ACHN (cell line): ENCODE data around the gene OR10J5.
"Not testable (repeated sequence)": the region's sequence is repeated elsewhere in the genome, so short reads cannot be mapped to it uniquely, and the experiment has no call there.

Experiments
- DNase-seq: peaks from one replicate; pipeline ENCODE4 v3.0.0-alpha.2; 2015
- in situ Hi-C: cut with HindIII; loops from 2 replicates; pipeline ENCODE4 v1.10.0; 2017; ENCODE audit warnings: low sequenced_read_pairs, low pct_ligation_motif_present, low pct_unique_long_range_greater_than_20kb

OR10J5 gene

GRCh38 chr1:159535907-159536306 lies at the start of gene OR10J5:
Gene OR10J5 (minus strand): TSS chr1:159536007. CDS start chr1:159536007, 0 bp downstream.
- in situ Hi-C loops: no loop called here
- no peak for DNase-seq

- no peak for DNase-seq
- in situ Hi-C loops: no loop called here
These were observed 48.7 kb upstream of the OR10J5 start for GRCh38 chr1:159584536-159584935.

GRCh38 chr1:159581422-159581821 lies 45.6 kb upstream of the OR10J5 start:
- in situ Hi-C loops: no loop called here
- DNase-seq: no peak

GRCh38 chr1:159580340-159580739 lies 44.5 kb upstream of the OR10J5 start:
- in situ Hi-C loops: no loop called here
- DNase-seq: no peak

- in situ Hi-C loops: no loop called here
- DNase-seq: no peak
These were observed 41.6 kb upstream of the OR10J5 start for GRCh38 chr1:159577446-159577845.

- no peak for DNase-seq
- in situ Hi-C loops: no loop called here
These were observed 26.9 kb upstream of the OR10J5 start for GRCh38 chr1:159562680-159563079.

- DNase-seq: no peak
- in situ Hi-C loops: no loop called here
These were observed 25.7 kb upstream of the OR10J5 start for GRCh38 chr1:159561497-159561896.

- no peak for DNase-seq
- in situ Hi-C loops: no loop called here
These were observed 24.8 kb upstream of the OR10J5 start for GRCh38 chr1:159560599-159560998.

- in situ Hi-C loops: no loop called here
- no peak for DNase-seq
These were observed 21.1 kb upstream of the OR10J5 start for GRCh38 chr1:159556931-159557369.

- in situ Hi-C loops: no loop called here
These were observed 18.9 kb upstream of the OR10J5 start for GRCh38 chr1:159554696-159555095.

GRCh38 chr1:159554261-159554660 lies 18.5 kb upstream of the OR10J5 start:
- no peak for DNase-seq
- in situ Hi-C loops: no loop called here

More at GRCh38 chr1:159554696-159555095, 18.9 kb upstream of the OR10J5 start:
- DNase-seq: no peak

GRCh38 chr1:159548126-159548525 lies 12.3 kb upstream of the OR10J5 start:
- in situ Hi-C loops: no loop called here
- DNase-seq: no peak

GRCh38 chr1:159532922-159533321 lies 2.9 kb downstream of the OR10J5 start:
- no peak for DNase-seq
- in situ Hi-C loops: no loop called here

GRCh38 chr1:159524792-159525191 lies 11.0 kb downstream of the OR10J5 start:
- DNase-seq, in situ Hi-C loops: not testable (repeated sequence)

GRCh38 chr1:159510229-159510541 lies 25.6 kb downstream of the OR10J5 start:
- peak; percentile 12 for DNase-seq
- in situ Hi-C loops: no loop called here

- in situ Hi-C loops: no loop called here
- DNase-seq: no peak
These were observed 26.2 kb downstream of the OR10J5 start for GRCh38 chr1:159509440-159510228.

GRCh38 chr1:159508951-159509350 lies 26.9 kb downstream of the OR10J5 start:
- in situ Hi-C loops: no loop called here
- DNase-seq: no peak

- in situ Hi-C loops: no loop called here
- no peak for DNase-seq
These were observed 30.1 kb downstream of the OR10J5 start for GRCh38 chr1:159505676-159506075.

GRCh38 chr1:159501082-159501481 lies 34.7 kb downstream of the OR10J5 start:
- no peak for DNase-seq
- in situ Hi-C loops: no loop called here

- DNase-seq, in situ Hi-C loops: not testable (repeated sequence)
These were observed 41.1 kb downstream of the OR10J5 start for GRCh38 chr1:159494513-159495210.
